Nephron progenitor cell (in vitro differentiated cells): ENCODE measurements around the gene LMO7.

ENCODE experiments used
- DNase-seq: peaks from one replicate; pipeline ENCODE4 v3.0.0; 2021
- H3K27ac Mint-ChIP-seq: 2 replicates; pipeline ENCODE4 v1.8.0; 2021; ENCODE audit warnings: mild to moderate bottlenecking, moderate library complexity, mixed read lengths
- H3K27me3 Mint-ChIP-seq: 2 replicates; pipeline ENCODE4 v1.8.0; 2021; ENCODE audit warnings: mild to moderate bottlenecking, low read depth, mixed read lengths; ENCODE audit not compliant: poor library complexity
- H3K36me3 Mint-ChIP-seq: 2 replicates; pipeline ENCODE4 v1.8.0; 2021; ENCODE audit warnings: low read depth, mixed read lengths
- H3K4me1 Mint-ChIP-seq: 2 replicates; pipeline ENCODE4 v1.8.0; 2021; ENCODE audit warnings: mixed read lengths
- H3K4me3 Mint-ChIP-seq: 2 replicates; pipeline ENCODE4 v1.8.0; 2021; ENCODE audit warnings: mild to moderate bottlenecking, moderate library complexity, mixed read lengths
- H3K9me3 Mint-ChIP-seq: 2 replicates; pipeline ENCODE4 v1.8.0; 2021; ENCODE audit warnings: mild to moderate bottlenecking, moderate library complexity, mixed read lengths
- TF ChIP-seq, protein P1 (sequence below): fragments of 200-600 bp; sonication (generic); IDR thresholded peaks from 2 replicates; pipeline ENCODE4 v1.5.0; 2021; ENCODE audit warnings: antibody characterized with exemption

LMO7 gene

DNA sequence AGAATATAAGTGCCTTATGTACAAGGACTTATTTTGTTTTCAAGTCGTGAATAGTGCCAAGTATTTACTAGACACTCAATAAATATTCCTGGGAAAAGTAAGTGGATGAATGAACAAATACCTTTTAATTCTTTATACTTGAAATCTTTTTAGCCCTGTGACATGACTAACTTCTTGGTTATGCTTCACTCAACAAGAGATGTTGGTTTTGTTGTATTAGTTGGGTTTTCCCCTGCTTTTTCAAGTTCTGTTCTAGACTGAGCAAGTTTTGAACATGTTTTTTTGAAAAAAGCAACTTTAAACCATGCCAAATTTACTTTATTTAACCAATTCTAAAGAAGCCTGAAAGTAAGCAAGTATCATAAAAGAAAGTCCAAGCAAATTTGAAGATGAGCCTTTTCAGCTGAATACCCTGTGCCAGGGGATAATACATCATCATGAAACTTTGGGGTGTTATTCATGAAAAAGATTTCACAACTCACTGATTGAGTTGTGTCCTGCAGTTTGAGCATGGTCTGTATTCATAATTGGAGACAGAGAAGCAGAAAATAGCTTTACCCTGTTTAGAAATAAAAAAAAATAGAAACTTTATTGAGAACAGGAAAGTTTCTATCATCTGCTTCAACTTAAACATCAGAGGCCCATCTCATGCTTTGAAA is 11.1 kb downstream of the LMO7 start:
- H3K9me3 Mint-ChIP-seq = no peaks in the 10 kb centered on the region
- H3K27me3 Mint-ChIP-seq = no peaks in the 10 kb centered on the region
- no peak overlapping the region for H3K27ac Mint-ChIP-seq
- DNase-seq = no peak
- no peaks in the 10 kb centered on the region for H3K36me3 Mint-ChIP-seq
- no peak overlapping the region for H3K4me3 Mint-ChIP-seq
- H3K4me1 Mint-ChIP-seq = no peaks in the 10 kb centered on the region
- TF ChIP-seq, protein P1, sequence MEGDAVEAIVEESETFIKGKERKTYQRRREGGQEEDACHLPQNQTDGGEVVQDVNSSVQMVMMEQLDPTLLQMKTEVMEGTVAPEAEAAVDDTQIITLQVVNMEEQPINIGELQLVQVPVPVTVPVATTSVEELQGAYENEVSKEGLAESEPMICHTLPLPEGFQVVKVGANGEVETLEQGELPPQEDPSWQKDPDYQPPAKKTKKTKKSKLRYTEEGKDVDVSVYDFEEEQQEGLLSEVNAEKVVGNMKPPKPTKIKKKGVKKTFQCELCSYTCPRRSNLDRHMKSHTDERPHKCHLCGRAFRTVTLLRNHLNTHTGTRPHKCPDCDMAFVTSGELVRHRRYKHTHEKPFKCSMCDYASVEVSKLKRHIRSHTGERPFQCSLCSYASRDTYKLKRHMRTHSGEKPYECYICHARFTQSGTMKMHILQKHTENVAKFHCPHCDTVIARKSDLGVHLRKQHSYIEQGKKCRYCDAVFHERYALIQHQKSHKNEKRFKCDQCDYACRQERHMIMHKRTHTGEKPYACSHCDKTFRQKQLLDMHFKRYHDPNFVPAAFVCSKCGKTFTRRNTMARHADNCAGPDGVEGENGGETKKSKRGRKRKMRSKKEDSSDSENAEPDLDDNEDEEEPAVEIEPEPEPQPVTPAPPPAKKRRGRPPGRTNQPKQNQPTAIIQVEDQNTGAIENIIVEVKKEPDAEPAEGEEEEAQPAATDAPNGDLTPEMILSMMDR = no peak

DNA sequence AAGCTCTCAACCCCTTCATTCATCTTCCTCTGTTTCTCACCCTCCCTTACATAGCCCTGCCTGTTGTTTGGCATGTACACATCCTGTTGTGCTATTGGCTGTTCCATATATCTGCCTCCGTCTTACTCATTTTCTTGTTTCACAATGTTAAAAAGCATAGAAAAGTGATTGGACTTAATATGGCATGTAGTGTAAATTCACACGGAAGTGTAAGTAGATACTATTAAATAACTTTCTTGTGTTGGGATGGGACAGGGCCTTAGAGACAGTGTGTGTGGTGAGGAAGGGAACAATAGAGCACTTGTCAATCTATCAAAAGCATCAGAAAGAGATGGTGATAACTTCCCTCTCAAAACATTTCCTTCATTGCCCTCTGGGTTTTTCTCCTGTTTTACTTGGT is 12.3 kb downstream of the LMO7 start:
- TF ChIP-seq, protein P1 = no peak
- Mint-ChIP-seq H3K27ac (no peak overlapping the region), H3K4me1 (no peaks in the 10 kb centered on the region), H3K36me3 (no peaks in the 10 kb centered on the region), H3K4me3 (no peak overlapping the region), H3K27me3 (no peaks in the 10 kb centered on the region), H3K9me3 (no peaks in the 10 kb centered on the region)
- no peak for DNase-seq

DNA sequence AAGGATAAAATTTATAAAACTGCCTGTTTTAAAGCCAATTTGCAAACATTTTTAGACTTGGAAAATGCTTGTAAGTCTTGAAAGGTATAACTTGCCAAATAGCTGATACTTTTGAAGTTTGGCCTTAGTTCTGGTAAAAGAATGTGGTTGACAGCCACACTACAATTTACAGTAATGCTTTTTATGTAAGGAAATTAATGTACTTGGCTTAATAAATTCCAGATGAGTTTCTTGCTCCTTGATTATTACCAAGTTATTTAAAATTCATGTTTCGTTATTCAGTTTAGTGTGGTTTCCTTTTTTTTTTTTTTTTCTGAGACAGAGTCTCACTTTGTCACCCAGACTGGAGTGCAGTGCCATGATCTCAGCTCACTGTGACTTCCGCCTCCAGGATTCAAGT is 14.9 kb downstream of the LMO7 start:
- Mint-ChIP-seq H3K27me3 (peaks cover 3% of the 10 kb centered on the region), H3K4me1 (no peaks in the 10 kb centered on the region), H3K36me3 (no peaks in the 10 kb centered on the region), H3K9me3 (no peaks in the 10 kb centered on the region), H3K4me3 (no peak overlapping the region), H3K27ac (no peak overlapping the region)
- TF ChIP-seq, protein P1 = no peak
- no peak for DNase-seq

DNA sequence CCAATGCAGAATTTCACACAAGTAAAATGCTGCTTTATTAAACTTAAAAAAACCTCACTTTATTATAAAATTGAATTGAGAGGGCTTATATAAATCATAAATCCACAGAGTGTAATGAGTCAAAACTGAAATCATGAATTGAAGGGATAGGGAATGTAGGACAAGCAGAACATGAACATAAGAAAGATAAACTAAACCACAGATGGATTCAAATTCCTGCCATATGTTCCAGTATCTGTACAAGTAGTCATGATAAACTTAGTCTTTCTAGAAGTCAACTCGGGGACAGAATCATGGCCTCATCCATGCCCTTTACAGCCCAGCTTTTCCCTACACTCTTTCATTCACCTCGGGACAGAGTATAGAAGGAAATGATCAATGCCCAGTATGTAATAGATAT is 16.6 kb downstream of the LMO7 start:
- TF ChIP-seq, protein P1 = no peak
- Mint-ChIP-seq H3K4me1 (no peaks in the 10 kb centered on the region), H3K27me3 (peaks cover 3% of the 10 kb centered on the region), H3K9me3 (no peaks in the 10 kb centered on the region), H3K27ac (no peak overlapping the region), H3K36me3 (no peaks in the 10 kb centered on the region), H3K4me3 (no peak overlapping the region)
- no peak for DNase-seq

DNA sequence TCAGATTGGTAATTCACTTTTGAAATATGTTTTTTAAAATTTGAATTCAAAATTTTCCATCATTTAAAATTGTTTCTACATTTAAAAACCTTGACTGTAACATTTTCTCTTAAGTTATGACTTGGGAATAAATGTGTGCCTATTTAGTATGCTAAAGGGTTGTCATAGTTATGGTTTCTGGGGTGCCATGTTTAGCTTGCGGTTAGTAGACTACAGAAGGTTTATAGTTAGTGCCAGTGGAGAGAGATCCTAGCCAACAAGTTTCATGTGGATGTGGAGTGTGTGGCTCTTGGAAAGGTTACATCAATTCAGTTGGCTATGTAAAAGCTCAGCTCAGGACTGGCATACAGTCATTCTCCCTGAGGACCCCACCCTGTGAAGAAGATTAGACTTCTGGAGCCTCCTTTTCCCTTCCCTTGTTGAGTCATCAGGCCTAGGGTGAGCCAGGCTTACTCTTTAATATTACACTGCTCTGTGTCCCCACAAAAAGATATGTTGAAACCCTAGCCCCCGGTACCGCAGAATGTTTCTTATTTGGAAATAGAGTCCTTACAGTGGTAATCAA is 20.4 kb downstream of the LMO7 start:
- H3K4me3 Mint-ChIP-seq = no peak overlapping the region
- no peak overlapping the region for H3K27ac Mint-ChIP-seq
- peaks cover 6% of the 10 kb centered on the region for H3K9me3 Mint-ChIP-seq
- H3K4me1 Mint-ChIP-seq = no peaks in the 10 kb centered on the region
- TF ChIP-seq, protein P1 = no peak
- DNase-seq = no peak
- H3K36me3 Mint-ChIP-seq = peaks cover 5% of the 10 kb centered on the region
- peaks cover 3% of the 10 kb centered on the region for H3K27me3 Mint-ChIP-seq

DNA sequence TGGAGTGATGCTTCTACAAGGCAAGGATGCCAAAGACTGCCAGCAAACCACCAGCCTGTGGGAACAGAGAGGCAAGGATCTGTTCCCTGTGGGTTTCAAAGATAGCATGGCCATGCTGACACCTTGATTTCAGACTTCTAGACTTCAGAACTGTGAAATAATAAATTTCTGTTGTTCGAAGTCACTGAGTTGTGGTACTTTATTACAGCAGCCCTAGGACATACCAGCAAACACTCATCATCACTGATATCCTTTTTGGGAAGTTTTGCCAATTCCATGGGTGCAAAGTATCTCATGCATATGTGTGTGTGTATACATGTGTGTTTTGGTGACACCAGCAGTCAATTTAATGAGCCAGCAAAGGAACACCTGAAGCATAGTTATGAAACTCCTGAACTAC is 21.0 kb downstream of the LMO7 start:
- peaks cover 5% of the 10 kb centered on the region for H3K36me3 Mint-ChIP-seq
- no peaks in the 10 kb centered on the region for H3K4me1 Mint-ChIP-seq
- H3K4me3 Mint-ChIP-seq = no peak overlapping the region
- H3K9me3 Mint-ChIP-seq = peaks cover 6% of the 10 kb centered on the region
- TF ChIP-seq, protein P1 = no peak
- H3K27ac Mint-ChIP-seq = no peak overlapping the region
- no peak for DNase-seq
- H3K27me3 Mint-ChIP-seq = peaks cover 3% of the 10 kb centered on the region
